GM19452 (cell line): ENCODE results near the gene DHX8.
A peak's percentile ranks its signal among the peaks of the same experiment; 100 is the strongest.

Experiments used
- ATAC-seq: cut with Tn5 transposase; IDR thresholded peaks from one replicate; pipeline ENCODE4 v1.9.1; 2021; ENCODE audit not compliant: unreplicated experiment

The DHX8 gene

GRCh38 chr17:43546319-43547188 is 62.8 kb downstream of the DHX8 start, which contains the start of gene ETV4:
Gene ETV4 (minus strand): TSS chr17:43546340. CDS start chr17:43545617, 723 bp downstream.
- ATAC-seq, result peak; percentile 84

GRCh38 chr17:43547189-43547550 is 63.4 kb downstream of the DHX8 start:
- ATAC-seq, result no peak

DNA sequence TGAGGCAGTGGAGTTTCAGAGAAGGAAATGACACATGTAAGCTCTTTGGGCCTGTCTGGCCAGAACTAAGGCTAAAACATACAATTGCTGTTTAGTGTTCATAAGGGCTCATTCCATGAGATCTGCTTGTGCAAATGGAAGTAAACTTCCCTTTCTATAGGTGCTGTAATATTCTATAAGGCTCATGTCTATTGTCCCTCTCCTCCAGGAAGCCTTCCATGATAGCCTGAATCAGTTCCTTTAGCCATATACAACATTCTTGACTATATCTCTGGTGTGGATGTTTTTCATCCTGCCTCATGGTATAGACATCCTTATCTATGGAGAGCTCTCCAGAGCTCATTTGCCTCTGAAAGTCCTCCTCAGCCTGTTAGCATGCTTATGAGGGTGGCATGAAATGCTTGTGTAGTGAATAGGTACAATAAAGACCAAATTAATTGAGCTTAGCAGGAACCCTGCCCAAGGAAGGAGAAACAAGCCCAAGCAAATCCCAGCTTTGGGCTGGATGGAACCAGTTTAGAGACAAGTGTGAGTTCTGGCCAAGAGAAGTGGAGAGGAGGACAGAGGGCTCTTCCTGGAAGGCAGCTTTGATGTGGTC is 64.0 kb downstream of the DHX8 start:
- no peak for ATAC-seq

GRCh38 chr17:43548689-43549379 is 65.1 kb downstream of the DHX8 start:
- no peak for ATAC-seq

DNA sequence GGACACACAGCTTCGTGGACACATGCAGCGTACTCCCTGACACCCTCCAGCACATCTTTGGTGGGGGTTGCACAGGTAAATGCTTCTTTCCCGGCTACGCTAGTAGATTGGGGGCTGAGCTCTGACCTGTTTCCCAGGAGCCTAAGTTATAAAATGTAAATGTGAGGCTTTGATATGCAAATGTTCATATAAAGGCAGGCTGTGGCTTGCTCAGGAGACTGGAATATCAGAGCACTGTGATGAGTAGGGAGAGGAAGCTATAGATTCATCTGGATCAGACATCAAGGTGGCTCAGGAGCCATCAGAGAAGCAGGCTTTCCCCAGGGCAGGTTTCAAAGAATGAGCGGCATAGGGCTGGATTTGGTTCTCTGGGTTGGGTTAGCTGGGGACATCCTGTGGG is 65.7 kb downstream of the DHX8 start:
- ATAC-seq, result no peak

- no peak for ATAC-seq
These were observed 67.0 kb downstream of the DHX8 start for GRCh38 chr17:43550754-43551153.

- ATAC-seq, result no peak
These were observed 68.6 kb downstream of the DHX8 start for GRCh38 chr17:43552229-43552837.

GRCh38 chr17:43553573-43553972 is 69.8 kb downstream of the DHX8 start:
- no peak for ATAC-seq

DNA sequence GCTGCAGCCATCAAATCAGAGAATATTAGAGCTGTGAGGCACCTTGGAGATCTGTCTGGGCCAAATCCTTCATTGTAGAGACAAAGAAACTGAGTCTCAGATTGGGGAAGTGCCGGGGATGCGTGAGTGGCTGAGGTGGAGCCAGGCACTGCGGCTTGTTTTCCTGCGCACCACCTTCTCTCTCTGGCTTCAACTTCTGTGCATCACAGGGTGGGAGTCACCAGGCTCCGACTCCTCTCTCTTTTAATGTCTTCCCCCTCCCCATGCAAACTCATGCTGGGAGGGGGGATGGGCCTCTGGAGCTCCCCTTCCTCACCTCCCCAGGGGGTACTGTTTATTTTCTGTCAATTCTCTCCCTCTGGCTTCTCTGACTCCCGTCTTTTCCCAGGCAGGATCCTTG is 71.1 kb downstream of the DHX8 start:
- ATAC-seq, result no peak

- ATAC-seq, result no peak
These were observed 72.5 kb downstream of the DHX8 start for GRCh38 chr17:43556292-43556691.

DNA sequence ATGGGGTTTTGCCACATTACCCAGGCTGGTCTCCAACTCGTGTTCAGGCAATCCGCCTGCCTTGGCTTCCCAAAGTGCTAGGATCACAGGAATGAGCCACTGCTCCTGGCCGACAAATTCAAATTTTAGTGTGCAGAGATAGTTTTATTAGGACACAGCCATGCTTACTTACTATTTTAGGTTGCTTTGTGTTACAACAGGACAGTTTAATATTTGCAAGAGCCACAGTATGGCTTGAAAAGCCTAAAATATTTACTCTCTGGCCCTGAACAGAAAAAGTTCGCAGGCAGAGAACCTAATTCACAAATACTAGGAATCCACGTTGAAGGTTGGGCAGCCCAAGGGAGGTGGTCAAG is 75.0 kb downstream of the DHX8 start:
- ATAC-seq, result no peak

DNA sequence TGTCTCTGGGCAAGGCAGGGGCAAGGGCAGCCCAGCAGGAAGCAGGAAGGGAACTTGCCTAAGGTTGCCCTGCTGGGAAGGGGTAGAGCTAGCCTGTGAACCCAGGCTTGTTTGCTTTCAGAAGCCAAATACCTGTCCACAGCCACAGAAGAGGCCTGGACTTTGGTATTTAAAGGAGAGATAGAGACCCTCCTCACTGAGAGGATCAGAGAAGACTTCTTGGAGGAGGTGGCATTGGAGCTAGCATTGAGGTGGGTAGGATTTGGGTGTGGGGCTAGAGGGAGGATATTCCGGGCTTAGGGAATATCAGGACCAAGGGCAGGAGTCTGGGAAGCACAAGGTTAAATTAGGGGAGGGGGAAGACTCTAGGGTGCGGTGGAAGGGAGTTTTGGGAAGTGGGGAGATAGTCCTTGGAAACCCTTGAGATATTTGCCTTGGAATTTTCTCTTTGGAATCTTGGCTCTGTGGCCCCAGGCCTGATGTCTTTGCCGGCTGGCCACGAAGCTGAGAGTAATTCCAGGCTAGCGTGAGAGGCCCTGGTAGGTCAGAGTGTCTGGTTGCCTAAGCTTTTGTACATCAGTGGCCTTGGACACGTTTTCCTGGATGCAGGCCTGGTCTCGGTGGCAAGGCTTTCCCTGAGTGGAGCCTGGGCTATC is 75.5 kb downstream of the DHX8 start:
- no peak for ATAC-seq

GRCh38 chr17:43560461-43561427 is 77.0 kb downstream of the DHX8 start:
- no peak for ATAC-seq

- no peak for ATAC-seq
These were observed 79.2 kb downstream of the DHX8 start for GRCh38 chr17:43562679-43563599.

DNA sequence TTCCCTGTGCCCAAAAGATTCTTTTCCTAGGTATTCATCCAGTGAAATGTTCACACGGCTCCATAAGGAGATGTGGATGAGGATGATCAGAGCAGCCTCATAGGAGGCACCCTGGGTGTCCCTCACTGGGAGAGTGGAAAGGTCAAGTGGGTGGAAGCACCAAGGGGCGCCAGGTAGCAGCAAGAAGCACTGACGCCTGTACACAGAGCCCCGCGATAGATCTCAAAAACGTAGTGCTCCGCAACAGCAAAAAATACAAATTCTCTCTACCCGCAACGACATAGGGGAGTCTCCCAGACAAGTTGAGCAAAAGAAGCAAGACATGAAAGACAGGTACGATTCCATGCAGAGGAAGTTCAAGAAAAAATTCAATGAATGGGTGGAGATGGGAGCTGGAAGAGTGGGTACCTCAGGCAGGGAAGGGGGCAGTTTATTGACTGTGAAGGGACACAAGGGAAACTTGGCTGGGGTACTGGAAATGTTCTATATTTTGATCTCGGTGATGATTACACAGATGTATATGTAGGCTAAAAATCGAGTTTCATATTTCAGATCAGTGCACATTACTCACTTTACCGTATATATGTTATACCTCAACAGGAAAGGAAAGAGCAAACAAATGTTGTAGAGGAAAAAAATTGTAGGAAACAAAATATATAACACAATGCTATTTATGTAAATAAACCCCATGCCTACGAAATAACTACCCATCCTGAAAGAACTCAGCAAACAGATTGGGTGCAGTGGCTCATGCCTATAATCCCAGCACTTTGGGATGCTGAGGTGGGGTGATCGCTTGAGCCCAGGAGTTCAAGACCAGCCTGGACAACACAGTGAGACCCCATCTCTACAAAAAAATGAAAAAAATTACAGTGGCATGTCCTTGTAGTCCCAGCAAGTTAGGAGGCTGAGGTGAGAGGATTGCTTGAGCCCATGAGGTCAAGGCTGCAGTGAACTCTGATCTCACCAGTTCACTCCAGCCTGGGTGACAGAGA is 80.1 kb downstream of the DHX8 start:
- no peak for ATAC-seq

GRCh38 chr17:43568506-43569082 is 84.8 kb downstream of the DHX8 start:
- no peak for ATAC-seq

DNA sequence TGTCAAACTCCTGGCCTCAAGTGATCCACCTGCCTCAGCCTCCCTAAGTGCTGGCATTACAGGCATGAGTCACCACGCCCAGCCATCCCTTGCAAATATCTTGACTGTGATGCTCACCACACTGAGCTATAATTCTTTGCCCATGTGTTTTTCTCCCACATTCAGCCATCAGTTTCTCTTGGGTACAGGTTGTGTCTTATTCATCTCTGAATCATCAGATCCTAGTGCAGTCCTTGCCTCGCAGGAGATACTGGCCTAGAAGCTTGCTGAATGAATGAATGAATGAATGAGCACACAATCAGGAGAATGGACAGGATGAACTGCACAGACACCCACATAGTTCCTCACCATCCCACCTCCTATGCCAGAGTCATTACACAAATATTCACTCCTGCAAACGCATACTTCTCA is 86.7 kb downstream of the DHX8 start:
- no peak for ATAC-seq
